GOT3 (cell line): ENCODE results near the gene NMB.
"Not testable (repeated sequence)": the region's sequence is repeated elsewhere in the genome, so short reads cannot be mapped to it uniquely, and the experiment has no call there.

Experiments used
- DNase-seq: peaks from one replicate; lab custom pipeline; 2025; ENCODE audit warnings: mixed read lengths; lab: John Stamatoyannopoulos, UW

NMB gene

DNA sequence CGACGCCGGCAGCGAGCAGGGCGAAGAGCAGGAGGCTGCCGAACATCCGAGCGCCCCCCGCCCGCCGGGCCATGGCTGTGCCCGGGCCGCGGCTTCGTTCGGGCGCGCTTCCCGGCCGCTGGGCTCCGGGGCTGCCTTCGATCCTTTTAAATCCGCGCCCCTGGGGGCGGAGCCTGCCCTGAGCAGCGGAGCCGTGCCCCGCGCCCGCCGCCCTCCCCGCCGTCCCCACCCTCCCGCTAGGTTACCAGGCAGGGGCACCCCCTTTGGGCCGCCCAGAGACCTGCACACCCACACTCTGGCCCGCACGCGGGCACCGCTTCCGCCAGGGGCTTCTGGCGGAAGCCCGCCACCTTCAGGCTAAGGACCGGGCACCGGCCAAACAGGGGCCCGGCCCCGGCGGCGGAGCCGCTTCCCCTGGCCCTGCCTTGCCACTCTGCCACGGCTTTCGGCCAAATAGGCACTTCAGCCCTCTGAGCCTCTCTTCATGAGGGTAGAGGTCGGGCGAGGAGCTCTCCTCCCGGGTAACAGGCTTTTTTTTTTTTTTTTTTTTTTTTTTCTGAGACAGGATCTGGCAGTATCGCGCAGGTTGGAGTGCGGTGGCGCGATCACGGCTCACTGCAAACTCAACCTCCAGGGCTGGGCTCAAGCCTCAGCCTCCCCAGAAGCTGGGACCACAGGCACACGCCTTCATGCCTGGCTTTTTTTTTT lies at the start of gene NMB:
NMB (minus strand) TSS at position 120 of the 708 bp plus-strand sequence; CDS start at position 73, 47 bp downstream.
- peak; percentile 40 for DNase-seq

DNA sequence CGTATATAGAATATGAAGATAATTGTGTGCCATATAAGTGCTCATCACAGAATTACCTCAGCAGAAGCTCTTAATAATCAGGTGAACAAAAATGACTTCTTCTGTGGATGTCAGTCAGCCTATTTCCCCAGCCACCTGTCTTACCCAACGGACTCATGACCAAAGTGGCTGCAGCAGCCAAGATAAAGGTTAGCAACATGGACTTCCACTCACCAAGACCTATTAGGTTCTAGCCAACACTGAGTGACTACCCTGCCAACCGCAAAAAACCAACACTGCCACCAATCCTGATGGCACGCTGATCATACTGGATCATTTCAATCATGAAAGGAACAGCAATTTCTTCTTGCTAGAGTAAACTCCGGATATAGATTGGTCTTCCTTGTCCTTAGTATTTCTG lies 45.8 kb upstream of the NMB start:
- DNase-seq: no peak

- no peak for DNase-seq
Measured at GRCh38 chr15:84702961-84703482, 45.0 kb upstream of the NMB start.

- DNase-seq: no peak
Measured at GRCh38 chr15:84699538-84700191, 41.7 kb upstream of the NMB start.

GRCh38 chr15:84697236-84697990 lies 39.4 kb upstream of the NMB start:
- DNase-seq: no peak

- no peak for DNase-seq
Measured at GRCh38 chr15:84696757-84697156, 38.8 kb upstream of the NMB start.

GRCh38 chr15:84690342-84690741 lies 32.3 kb upstream of the NMB start:
- no peak for DNase-seq

GRCh38 chr15:84689858-84690257 lies 31.9 kb upstream of the NMB start:
- no peak for DNase-seq

DNA sequence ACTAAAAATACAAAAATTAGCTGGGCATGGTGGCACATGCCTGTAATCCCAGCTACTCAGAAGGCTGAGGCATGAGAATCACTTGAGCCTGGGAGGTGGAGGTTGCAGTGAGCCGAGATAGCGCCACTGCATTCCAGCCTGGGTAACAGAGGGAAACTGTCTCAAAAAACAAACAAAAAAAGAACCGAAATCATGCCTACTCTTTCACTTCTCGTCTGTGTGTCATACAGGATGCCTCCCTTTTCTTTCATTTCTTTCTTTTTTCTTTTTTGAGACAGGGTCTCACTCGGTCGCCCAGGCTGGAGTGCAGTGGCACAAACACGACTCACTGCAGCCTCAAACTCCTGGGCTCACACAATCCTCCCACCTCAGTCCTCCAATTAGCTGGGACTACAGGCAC lies 28.4 kb upstream of the NMB start:
- not testable (repeated sequence) for DNase-seq

- DNase-seq: no peak
Measured at GRCh38 chr15:84685304-84685703, 27.3 kb upstream of the NMB start.

GRCh38 chr15:84684092-84684491 lies 26.1 kb upstream of the NMB start:
- DNase-seq: no peak

DNA sequence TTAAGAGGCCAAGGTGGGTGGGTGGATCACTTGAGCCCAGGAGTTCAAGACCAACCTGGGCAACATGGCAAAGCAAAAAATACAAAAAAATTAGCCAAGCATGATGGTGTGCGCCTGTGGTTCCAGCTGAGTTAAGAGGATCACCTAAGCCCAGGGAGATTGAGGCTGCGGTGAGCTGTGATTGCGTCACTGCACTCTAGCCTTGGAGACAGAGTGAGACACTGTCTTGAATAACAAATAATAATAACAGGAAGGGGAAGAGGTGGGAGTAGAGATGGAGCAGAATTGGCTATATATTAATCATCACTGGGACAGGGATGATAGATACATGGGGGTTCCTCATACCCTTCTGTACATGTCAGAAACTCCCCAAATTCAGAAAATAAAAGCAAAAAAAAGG lies 23.8 kb upstream of the NMB start:
- DNase-seq: no peak

DNA sequence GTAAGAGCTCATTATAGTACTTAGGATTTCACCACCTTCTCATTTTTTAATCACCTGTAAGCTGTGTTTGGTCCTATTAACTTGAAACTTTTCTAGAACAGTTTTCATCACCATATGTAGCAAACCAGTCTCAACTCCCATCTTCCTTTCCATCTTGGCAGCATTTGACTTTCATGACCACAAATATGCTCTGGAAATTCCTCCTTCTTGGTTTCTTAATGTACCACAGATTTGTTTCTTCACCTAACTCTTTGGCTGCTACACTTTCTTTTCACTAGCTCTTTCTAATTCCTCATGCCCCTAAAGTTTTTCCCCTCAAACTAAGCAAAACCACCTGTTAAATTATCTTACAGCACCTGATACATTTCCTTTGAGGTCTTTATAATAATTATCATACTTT lies 13.2 kb upstream of the NMB start:
- DNase-seq: no peak

GRCh38 chr15:84669726-84670125 lies 11.7 kb upstream of the NMB start:
- no peak for DNase-seq

DNA sequence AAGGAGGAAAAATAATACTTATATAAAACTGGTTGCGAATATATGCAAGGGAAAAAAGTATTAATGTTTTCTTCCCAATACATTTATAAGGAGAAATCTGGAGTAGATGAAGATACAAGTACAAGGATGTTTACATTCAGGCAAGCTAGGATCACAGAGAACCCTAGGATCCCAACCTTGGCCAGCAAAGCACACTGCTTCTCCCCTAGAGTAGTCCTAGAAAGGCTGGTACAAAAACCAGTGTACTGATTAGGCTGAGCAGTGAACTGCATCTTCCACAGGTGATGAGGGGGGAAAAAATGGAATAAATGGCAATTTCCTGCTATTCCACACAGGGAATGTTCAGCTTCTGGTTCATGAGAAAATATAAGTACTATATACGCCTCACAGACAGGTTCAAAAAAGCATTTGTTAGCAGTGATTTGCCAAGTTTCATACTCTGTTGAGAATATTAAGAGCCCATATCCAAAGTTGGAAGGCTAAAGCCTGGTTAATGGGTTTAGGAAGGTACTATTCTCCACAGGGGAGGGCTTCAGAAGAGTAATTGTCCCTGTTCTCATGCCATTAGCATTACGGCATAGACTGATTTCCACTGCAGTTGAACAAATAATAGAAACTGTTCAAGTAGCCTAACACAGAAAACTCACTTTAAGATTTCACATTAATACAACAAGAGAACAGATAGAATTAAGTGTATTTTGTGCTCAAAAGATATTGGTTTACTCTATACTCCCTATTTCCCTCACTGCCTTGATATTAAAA lies 10.4 kb upstream of the NMB start:
- DNase-seq: no peak

- no peak for DNase-seq
Measured at GRCh38 chr15:84666373-84666772, 8.4 kb upstream of the NMB start.

- no peak for DNase-seq
Measured at GRCh38 chr15:84661001-84661400, 3.0 kb upstream of the NMB start.

- no peak for DNase-seq
Measured at GRCh38 chr15:84659904-84660781, 2.1 kb upstream of the NMB start.

- no peak for DNase-seq
Measured at GRCh38 chr15:84658788-84659411, 901 bp upstream of the NMB start.

- no peak for DNase-seq
Measured at GRCh38 chr15:84657748-84658079, 285 bp downstream of the NMB start.

DNA sequence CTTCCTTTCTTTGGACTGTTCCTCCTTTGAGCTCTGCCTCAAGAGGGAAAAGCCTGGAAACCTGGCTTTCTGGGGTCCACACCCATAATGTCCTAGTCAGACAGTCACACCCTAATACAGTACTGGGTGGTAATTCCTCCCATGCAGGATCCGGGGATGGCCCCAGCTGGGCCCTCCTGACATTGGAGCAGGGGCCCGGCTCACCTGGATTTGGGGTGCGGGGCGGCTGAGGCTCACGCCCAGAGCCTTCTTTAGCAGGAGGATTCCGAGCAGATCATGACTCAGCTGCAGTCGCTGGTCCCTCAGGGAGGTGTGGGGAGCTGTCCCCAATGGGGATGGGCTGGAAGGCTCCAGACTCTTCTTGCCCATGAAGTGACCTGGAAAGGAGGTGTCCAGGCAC lies 1.0 kb downstream of the NMB start:
- no peak for DNase-seq
